Measurements from ENCODE around the gene SMCO1. TPM values are rescaled to one million over a fixed set of nuclear protein-coding genes. Genes with fewer than 3 reads are reported as not detected.
"Not testable (repeated sequence)": the region's sequence is repeated elsewhere in the genome, so short reads cannot be mapped to it uniquely, and the experiment has no call there.

The SMCO1 gene
- total RNA-seq, 1 experiment from 2014 or later = not detected

DNA sequence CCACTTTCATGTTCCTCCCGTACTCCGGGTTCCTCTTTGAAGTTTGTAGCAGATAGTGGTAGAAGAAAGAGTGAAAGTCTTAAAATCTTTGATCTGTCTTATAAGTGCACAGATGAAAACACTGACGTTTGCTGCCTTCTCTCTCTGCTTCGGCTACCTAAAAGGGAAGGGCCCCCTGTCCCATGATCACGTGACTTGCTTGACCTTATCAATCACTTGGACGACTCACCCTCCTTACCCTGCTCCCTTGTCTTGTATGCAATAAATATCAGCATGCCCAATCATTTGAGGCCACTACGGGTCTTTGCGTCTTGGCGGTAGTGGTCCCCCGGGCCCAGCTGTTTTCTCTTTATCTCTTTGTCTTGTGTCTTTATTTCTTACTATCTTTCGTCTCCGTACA lies 6.1 kb upstream of the SMCO1 start:
- DNase-seq (ENCODE audit: low read depth) = not testable (repeated sequence)

DNA sequence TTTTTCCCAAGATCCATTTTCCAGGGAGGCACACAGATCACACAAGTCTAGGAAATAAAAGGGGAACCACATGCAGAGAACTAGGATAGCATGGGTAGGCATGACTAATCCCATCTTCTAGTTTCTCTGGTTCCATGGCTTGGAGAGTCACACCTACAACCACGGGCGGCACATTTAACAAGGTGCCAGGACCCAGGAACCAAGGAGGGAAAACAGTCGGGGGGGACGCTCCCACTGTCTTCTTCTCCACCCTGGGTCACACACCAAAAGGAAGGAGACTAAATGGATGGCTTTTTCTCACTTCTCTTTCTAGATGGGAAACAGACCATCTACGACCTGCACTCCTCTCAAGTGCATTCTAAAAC lies 4.6 kb upstream of the SMCO1 start:
- DNase-seq (ENCODE audit: low read depth) = no peak

DNA sequence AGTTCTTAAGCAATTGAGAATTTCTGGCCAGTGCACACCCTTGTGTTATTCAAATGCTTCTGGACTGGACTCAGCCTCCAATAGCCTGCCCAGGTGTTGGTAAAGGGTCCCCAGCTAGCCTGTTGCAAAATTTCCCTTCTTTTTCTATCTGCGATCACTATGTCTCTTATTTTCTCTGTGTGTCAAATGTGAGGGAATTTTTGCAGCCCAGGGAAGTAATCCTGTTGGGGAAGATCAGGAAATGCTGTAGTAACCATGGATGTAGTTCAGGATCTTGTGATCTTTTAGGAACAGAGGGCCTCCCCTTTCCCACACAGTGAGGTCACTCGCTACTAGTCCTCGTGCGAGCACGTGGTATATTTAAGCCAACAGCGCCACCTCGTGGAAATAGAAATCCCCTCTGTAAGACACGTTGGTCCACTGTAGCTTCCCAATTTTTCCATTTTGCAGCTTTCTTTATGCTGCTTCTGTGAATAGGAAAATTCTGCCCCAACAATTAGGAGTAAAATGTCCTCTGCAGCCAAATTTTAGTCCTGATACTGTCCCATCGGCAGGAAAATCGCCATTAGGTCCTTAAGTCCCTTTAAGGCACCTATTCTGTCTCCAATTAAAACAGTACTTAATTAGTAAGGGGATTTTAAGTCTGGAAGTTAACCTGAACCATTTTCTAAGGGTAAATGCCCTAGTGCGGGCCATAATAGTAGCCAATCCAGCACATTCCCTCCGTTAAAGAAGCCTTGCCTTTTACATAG lies 4.0 kb upstream of the SMCO1 start:
- DNase-seq (ENCODE audit: low read depth) = peak; percentile 81

DNA sequence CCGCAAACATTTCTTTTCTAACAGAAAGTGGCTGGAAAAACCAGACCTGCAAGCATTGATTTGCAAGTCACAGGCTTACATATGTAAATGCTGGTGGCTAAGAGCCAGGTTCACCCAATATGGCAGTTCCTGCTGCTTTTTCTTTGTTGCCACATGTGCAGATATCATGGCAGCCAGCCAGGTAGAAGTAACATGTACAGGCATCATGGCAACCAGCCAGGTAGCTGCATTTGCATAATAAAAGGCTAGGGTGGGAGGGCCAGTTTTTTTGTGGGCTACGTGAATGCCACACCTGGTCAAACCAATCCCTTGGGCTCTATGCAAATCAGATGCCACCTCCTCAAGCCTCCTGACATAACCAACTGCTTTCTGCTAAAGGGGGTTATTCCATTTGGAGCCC lies 2.8 kb upstream of the SMCO1 start:
- DNase-seq (ENCODE audit: low read depth) = no peak

DNA sequence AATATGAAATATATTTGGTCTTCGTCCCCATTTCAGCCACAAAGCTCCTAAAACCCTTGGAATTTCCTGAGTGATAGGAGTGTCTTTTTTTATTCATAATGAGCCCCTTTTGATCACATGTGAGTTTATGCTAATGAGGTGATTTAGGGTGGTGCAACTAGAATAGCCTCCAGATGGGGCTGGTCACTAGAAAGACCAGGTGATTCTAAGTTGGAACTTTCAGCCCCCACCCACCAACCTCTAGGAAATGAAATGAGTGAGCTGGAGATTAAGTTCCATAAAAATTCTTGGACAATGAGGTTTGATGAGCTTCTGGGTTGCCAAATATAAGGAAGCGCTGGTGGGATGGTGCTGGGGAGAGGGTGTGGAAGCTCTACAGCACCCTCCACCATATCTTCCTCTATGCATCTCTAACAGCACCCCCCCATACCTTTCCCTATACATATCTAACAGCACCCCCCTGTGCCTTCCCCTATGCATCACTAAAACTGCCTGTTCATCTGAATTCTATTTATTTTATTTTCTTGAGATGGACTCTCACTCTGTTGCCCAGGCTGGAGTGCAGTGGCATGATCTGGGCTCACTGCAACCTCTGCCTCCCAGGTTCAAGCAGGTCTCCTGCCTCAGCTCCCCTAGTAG lies 2.1 kb upstream of the SMCO1 start:
- no peak for DNase-seq (ENCODE audit: low read depth)

DNA sequence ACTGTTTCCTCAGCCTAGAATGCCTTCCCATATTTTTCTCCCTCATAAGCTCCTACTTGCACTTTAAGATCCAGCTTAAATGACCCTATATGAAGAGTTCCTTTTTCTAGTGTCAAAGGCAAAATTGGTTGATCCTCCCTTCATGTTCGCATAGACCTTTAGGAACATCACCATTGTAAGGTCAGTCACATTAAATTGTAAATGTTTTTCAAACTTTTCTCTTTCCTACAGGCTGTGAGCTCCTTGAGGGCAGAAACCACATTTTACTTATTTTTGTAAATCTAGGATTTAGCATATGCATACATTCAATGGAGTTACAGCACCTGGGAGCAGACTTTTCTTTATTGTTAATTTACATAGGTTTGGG lies 813 bp downstream of the SMCO1 start:
- no peak for DNase-seq (ENCODE audit: low read depth)

DNA sequence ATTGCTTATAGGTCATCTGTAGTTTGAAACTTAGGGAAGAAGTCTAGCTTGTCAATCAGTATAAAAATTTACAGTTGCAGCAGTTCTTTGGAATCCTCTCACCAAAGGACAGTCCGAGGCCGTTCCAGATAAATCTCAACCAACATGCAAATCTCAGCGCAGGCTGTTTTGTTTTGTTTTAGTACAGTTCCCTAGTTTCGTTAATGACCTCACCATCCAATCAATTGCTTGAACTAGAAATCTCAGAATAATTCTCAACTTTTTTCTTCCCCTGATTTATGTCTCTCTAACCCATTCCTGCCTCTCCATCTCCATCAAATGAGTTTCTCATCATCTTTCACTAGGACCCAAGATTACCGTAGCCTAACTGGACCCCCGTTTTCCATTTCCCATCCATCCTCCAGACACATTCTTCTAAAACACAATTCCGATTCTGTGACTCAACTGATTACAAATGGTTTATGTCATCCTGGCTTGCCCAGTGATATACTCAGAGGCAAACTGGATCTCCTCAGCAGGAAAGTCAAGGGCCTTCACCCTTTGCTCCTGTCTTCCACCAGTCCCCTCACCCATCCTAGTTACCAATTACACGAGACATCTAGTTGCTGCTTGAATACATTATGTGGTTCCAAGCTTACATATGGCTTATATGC lies 1.3 kb downstream of the SMCO1 start:
- peak; percentile 52 for DNase-seq (ENCODE audit: low read depth)

DNA sequence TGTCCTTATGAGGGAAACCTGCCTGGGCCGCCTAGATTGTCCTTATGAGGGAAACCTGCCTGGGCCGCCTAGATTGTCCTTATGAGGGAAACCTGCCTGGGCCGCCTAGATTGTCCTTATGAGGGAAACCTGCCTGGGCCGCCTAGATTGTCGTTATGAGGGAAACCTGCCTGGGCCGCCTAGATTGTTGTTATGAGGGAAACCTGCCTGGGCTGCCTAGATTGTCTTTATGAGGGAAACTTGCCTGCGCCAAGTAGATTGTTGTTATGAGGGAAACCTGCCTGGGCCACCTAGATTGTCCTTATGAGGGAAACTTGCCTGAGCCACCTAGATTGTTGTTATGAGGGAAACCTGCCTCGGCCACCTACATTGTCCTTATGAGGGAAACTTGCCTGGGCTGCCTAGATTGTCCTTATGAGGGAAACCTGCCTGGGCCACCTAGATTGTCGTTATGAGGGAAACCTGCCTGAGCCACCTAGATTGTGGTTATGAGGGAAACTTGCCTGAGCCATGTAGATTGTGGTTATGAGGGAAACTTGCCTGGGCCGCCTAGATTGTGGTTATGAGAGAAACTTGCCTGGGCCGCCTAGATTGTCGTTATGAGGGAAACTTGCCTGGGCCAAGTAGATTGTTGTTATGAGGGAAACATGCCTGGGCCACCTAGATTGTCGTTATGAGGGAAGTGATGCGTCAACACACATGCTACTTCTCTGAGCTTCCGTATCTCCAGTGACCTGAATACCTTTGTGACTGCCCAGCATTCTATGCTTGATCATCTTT lies 3.3 kb downstream of the SMCO1 start:
- DNase-seq (ENCODE audit: low read depth) = not testable (repeated sequence)

DNA sequence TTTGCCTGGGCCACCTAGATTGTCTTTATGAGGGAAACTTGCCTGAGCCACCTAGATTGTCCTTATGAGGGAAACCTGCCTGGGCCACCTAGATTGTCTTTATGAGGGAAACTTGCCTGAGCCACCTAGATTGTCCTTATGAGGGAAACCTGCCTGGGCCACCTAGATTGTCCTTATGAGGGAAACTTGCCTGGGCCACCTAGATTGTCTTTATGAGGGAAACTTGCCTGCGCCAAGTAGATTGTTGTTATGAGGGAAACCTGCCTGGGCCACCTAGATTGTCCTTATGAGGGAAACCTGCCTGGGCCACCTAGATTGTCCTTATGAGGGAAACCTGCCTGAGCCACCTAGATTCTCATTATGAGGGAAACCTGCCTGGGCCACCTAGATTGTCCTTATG lies 4.0 kb downstream of the SMCO1 start:
- DNase-seq (ENCODE audit: low read depth) = not testable (repeated sequence)

DNA sequence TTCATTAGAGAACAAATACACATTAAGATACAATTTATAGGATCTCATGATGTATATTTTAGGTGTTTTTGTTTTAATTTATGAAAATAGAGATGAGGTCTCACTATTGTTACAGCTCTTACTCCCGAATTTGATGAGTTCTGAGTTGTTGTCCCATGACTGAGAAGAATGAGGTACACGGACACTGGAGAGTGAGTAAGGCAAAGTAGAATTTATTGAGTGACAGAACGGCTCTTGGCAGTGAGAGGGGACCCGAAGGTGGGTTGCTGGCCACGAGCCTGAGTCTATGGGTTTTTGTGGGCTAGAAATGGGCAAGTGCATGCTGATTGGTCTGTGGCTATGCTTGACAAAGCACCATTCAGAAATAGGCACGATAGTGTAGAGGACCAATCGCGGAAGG lies 8.5 kb downstream of the SMCO1 start:
- no peak for DNase-seq (ENCODE audit: low read depth)

DNA sequence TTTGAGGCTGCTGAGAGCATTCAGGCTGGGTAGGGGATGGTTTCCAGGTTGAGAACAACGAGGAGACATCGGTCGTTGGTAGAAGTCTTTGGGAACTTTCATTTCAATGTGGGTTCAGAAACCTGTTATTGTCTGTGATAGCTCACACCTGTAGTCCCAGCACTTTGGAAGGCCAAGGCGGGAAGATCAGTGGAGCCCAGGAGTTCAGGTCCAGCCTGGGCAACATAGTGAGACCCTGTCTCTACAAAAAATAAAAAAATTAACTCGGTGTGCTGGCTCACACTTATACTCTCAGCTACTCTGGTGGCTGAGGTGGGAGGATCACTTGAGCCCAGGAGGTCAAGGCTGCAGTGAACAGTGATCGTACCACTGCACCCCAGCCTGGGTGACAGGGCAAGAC lies 10.6 kb downstream of the SMCO1 start:
- DNase-seq (ENCODE audit: low read depth) = no peak

DNA sequence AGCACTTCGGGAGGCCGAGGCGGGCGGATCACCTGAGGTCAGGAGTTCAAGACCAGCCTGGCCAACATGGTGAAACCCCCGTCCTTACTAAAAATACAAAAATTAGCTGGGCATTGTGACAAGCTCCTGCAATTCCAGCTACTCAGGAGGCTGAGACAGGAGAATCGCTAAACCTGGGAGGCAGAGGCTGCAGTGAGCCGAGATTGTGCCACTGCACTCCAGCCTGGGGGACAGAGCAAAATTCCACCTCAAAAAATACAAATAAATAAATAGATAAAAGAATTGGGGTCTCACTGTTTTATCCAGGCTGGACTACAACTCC lies 11.1 kb downstream of the SMCO1 start:
- DNase-seq (ENCODE audit: low read depth) = not testable (repeated sequence)

DNA sequence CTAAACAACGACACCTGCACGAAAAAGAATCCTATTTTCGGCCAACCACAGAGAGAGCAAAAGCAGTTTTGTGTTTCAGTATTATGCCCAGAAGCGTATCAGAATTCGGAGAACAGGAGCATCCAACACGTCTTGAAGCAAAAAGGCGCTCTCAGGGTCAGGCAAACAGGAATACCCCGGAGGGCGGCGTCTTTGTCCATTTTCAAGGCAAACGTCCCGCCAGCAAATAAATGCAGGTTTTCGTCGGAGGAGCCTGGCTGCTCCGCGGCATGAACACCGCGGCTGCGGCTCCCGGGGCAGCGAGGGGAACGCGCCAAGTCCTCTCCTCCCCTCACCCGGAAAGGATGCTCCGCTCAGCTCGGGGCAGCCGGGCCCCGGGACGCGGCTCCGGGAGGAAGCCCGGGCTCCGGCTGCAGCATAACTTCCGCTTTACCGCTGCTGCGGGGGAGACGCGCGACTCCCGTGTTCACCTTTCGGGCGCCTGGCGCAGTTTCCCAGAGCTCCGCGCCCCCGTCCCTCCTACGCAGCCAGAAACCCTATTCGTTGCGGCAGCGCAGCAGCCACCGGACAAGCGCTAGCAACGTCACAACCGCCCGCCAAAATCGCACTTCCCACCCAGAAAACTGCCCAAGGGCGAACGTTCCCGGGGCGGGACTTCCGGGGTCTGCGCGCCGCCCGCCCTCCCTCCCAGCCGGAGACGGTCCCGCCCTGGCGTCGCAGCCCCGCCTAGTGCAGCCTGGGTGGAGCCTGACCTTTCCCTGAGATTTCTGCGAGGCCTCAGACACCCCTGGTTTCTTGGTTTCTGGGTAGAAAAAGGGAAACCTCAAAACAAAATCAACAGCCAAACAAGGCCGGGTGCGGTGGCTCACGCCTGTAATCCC lies 11.7 kb downstream of the SMCO1 start, which contains the start of gene RNF168:
Gene RNF168, minus strand, starts transcription at position 573 of the 881 bp plus-strand sequence. CDS start 595 bp downstream, outside the sequence.
- DNase-seq (ENCODE audit: low read depth) = peak; percentile 97

DNA sequence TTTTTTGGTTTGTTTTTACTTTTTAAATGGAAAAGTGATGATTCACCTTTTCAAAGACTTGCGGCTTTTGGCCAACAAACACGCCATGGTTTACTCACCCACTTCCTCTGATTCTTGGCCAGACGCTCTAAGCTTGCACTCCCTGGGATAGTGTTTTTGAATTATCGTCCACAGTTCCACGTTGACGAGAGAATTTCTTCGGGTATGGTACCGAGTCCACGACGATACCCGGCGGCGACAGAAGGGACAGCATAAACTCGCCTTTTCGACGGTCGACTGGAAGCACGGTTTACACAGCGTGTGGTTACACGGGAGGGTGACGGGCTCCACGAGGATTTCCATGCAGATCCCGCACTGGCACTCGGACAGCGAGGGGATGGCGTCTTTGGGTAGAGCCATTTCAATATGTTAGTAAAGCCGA lies 12.4 kb downstream of the SMCO1 start:
- DNase-seq (ENCODE audit: low read depth) = peak; percentile 92

DNA sequence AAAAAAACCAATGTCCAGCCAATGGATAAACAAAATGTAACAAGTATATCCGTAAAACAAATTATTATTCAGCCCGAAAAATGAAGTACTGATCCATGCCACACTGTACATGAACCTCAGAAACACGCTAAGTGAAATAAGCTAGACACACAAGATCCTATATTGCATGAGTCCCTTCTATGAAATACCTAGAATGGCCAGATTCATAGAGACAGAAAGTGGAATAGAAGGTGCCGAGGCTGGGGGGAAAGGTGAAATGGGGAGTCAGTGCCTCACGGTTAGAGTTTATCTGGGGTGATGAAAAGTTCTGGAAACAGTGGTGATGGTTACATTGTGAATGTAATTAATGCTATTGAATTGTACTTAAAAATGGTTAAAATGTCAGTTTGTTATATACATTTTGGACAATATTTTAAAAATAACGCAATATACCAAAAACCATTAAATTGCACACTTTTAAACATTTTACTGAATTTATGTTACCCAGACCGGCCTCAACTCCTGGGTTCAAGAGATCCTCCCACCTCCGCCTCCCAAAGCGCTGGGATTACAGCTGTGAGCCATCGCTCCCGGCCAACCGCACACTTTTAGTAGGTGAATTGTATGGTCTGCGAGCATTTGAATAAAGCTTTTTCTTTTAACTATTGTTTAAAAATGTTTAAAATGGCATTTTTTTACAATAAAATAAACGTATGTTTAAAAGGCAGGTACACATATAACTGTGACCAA lies 13.7 kb downstream of the SMCO1 start:
- DNase-seq (ENCODE audit: low read depth) = peak; percentile 33

DNA sequence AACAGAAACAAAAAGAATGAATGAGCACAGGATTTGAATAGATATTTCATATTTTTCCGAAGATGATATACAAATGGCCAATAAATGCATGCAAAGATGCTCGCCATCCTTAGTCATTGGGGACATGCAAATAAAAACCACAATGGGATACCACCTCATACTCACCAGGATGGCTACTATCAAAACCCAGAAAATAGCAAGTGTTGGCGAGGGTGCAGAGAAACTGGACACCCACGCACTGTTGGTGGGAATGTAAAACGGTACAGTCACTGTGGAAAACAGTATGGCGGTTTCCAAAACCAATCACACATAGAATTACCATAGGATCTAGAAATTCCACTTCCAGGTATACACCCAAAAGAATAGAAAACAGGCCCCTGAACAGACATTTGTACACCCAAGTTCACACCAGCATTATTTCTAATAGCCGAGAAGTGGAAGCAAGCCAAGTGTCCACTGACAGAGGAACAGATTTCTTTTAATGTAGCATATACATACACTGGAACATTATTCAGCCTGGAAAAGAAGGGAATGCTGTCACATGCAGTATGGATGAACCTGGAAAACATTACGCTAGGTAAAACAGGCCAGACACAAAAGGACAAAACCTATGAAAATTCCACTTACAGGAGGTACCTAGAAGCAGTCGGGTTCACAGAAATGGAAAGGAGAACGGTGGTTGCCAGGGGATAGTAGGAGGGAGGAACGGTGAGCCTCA lies 15.2 kb downstream of the SMCO1 start:
- DNase-seq (ENCODE audit: low read depth) = peak; percentile 53

DNA sequence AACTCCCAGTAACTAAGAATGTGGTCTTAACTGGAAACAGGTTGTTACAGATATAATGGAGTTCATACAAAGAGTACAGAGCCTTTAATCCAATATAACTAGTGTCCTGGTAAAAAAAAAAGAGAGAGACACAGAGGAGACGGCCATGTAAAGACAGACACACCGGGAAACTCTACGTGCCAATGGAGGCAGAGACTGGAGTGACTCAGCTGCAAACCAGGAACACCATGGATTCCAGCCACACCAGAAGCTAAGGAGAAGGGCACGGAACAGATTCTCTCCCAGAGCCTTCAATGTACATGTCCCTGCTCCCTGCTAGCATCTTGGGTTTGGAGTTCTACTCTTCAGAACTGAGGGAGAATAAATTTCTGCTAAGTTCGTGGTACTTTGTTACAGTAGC lies 16.1 kb downstream of the SMCO1 start:
- DNase-seq (ENCODE audit: low read depth) = peak; percentile 80

DNA sequence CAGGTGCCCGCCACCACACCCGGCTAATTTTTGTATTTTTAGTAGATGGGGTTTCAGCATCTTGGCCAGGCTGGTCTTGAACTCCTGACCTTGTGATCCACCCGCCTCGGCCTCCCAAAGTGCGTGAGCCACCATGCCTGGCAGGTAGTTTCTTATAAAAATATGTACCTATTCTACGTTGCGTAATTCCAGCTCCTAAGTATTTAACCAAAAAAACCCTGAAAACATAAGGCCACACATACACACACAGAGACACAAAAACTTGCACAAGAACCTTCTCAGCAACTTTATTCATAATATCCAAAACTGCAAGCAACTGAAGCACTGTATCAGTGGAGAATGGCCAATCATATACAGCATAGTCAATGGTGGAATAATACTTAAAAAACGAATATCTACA lies 16.8 kb downstream of the SMCO1 start:
- no peak for DNase-seq (ENCODE audit: low read depth)

DNA sequence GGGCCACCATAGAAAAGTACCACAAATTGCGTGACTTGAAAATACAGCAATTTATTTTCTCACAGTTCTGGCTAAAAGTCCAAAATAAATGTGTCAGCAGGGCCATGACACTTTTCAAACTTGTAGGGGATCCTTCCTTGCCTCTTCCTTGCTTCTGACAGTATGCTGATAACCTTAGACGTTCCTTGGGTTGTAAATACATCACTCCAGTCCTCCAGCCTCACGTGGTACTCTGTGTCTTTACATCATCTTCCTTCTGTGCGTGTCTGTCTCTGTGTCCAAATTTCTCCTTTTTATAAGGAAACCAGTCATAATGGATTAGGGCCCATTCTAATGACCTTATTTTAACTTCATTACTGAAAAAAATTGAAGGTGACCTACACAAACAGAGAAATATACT lies 19.0 kb downstream of the SMCO1 start:
- no peak for DNase-seq (ENCODE audit: low read depth)

DNA sequence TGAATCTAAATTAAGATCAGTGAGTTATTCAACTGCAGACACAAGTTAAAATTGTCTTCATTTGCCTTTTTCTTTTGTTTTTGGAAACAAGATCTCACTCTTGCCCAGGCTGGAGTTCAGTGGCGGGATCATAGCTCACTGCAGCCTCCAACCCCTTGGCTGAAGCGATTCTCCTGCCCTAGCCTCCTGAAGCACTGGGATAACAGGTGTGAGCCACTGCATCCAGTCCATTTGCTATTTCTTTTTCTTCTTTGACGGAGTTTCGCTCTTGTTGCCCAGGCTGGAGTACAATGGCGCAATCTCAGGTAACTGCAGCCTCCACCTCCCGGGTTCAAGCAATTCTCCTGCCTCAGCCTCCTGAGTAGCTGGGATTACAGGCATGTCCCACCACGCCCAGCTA lies 21.9 kb downstream of the SMCO1 start:
- DNase-seq (ENCODE audit: low read depth) = no peak

Data from RPMI7951 (cell line).